Hepatocyte (in vitro differentiated cells): ENCODE results near the gene THSD4. TPM values are rescaled to one million over a fixed set of nuclear protein-coding genes. Genes with fewer than 3 reads are reported as not detected.

Experiments used
- DNase-seq: peaks from one replicate; pipeline ENCODE4 v3.0.0-alpha.2; 2016; ENCODE audit warnings: low spot score
- H2AFZ ChIP-seq: fragments of 200-600 bp; sonication (generic); 2 replicates; pipeline ENCODE4 v1.6.0; 2016; ENCODE audit warnings: antibody characterized with exemption, mild to moderate bottlenecking
- H3K27ac ChIP-seq: fragments of 200-600 bp; sonication (generic); 2 replicates; pipeline ENCODE4 v1.5.1; 2016; ENCODE audit warnings: mild to moderate bottlenecking
- H3K27me3 ChIP-seq: fragments of 200-600 bp; sonication (generic); 2 replicates; pipeline ENCODE4 v1.6.1; 2016
- H3K36me3 ChIP-seq: fragments of 200-600 bp; sonication (generic); replicated peaks from 2 replicates; pipeline ENCODE4 v1.5.1; 2016; ENCODE audit warnings: low read depth; ENCODE audit not compliant: insufficient read depth
- H3K4me1 ChIP-seq: fragments of 200-600 bp; sonication (generic); 2 replicates; pipeline ENCODE4 v1.5.1; 2016; ENCODE audit warnings: mild to moderate bottlenecking, moderate library complexity; ENCODE audit not compliant: insufficient read depth
- H3K4me2 ChIP-seq: fragments of 200-600 bp; sonication (generic); 2 replicates; pipeline ENCODE4 v1.6.0; 2016
- H3K4me3 ChIP-seq: fragments of 200-600 bp; sonication (generic); 2 replicates; pipeline ENCODE4 v1.5.1; 2016; ENCODE audit warnings: mild to moderate bottlenecking
- H3K79me2 ChIP-seq: fragments of 200-600 bp; sonication (generic); 2 replicates; pipeline ENCODE4 v1.6.0; 2017; ENCODE audit warnings: mild to moderate bottlenecking
- H3K9me2 ChIP-seq: fragments of 200-600 bp; sonication (generic); replicated peaks from 2 replicates; pipeline ENCODE4 v1.6.0; 2017; ENCODE audit warnings: mild to moderate bottlenecking; ENCODE audit not compliant: insufficient read depth
- H3K9me3 ChIP-seq: fragments of 200-600 bp; sonication (generic); 2 replicates; pipeline ENCODE4 v1.5.1; 2016; ENCODE audit warnings: low read depth, mild to moderate bottlenecking
- H4K20me1 ChIP-seq: fragments of 200-600 bp; sonication (generic); 2 replicates; pipeline ENCODE4 v1.6.0; 2016; ENCODE audit warnings: mild to moderate bottlenecking; ENCODE audit not compliant: insufficient read depth, poor library complexity, severe bottlenecking
- EZH2 ChIP-seq: fragments of 200-600 bp; sonication (generic); IDR thresholded peaks from 2 replicates; pipeline ENCODE4 v1.6.1; 2016; ENCODE audit warnings: antibody characterized with exemption, mild to moderate bottlenecking, borderline replicate concordance
- EZH2phosphoT487 ChIP-seq: fragments of 200-600 bp; sonication (generic); IDR thresholded peaks from one replicate; pipeline ENCODE4 v1.6.1; 2018; ENCODE audit warnings: antibody characterized with exemption, mild to moderate bottlenecking, low read depth, moderate library complexity; ENCODE audit not compliant: unreplicated experiment, severe bottlenecking
- WGBS: methylation state at CpG from one replicate; pipeline ENCODE4 v1.1.6; 2016; ENCODE audit warnings: low lambda C conversion rate; ENCODE audit errors: missing lambda C conversion rate; 5-methylcytosine and 5-hydroxymethylcytosine counted together
- polyA plus RNA-seq: library from polyadenylated mRNA; unstranded; fragments of >200 nt; fragmentation: Nextera tagmentation; extraction: Ambion mirVana; gene quantifications from 2 replicates; pipeline ENCODE4 v1.2.1, GENCODE V29; 2016
- total RNA-seq: library from RNA; depleted of rRNA; stranded (reverse); fragments of >200 nt; gene quantifications from 2 replicates; pipeline ENCODE4 v1.2.3, GENCODE V29; 2014
- TF ChIP-seq, protein P1 (sequence below): fragments of 200-600 bp; sonication (generic); IDR thresholded peaks from 2 replicates; pipeline ENCODE4 v1.5.1; 2016; ENCODE audit warnings: antibody characterized with exemption, mild to moderate bottlenecking; ENCODE audit not compliant: poor library complexity

Gene THSD4
- total and polyA plus RNA-seq, 2 experiments from 2014 or later: 4.3 to 7.0 TPM

DNA sequence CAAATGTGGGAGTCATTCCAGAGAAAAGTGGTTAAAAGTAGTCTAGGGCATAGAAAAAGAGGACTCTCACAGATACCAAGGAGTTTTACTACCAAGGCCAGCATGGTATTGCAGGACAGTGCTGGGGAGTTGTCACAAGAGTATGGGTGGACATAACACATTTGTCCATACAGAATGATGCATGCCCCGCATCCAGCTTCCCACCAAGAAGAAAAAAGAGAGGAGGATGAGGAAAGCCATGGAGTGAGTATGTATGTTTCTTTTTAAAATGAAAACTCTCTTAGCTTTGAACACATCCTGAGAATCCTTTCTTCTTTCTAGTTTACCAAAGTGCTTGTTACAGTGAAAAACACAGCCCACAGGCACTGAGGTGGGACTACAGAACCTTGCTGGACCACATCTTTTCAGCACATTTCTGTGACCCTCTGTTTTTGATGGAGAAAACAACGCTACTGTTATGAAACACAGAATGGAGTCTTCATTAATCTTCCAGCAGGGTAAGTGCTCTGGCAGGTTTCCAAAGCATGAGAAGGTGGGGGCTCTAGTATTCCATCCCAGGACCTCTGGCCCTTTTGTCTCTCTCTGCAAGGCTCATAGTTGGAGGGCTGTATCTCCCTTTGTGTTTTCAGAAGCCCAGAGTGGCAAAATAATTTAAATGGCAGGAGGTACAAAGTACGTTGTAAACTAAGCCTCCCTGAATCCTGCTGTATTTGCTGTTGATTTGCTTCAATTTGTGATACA, 707.8 kb downstream of the THSD4 start:
- Histone ChIP-seq H3K9me2 (no peaks in the 10 kb centered on the region), H3K4me2 (no peak overlapping the region), H3K4me3 (no peak overlapping the region), H3K36me3 (no peaks in the 10 kb centered on the region), H3K4me1 (no peaks in the 10 kb centered on the region), H3K27me3 (no peaks in the 10 kb centered on the region), H3K27ac (no peak overlapping the region), H3K9me3 (peaks cover 11% of the 10 kb centered on the region), H2AFZ (no peak overlapping the region), H3K79me2 (no peaks in the 10 kb centered on the region), H4K20me1 (no peaks in the 10 kb centered on the region)
- DNase-seq: no peak
- 88% methylated on average over 3 of the region's 3 CpGs for WGBS
- TF ChIP-seq, protein P1, sequence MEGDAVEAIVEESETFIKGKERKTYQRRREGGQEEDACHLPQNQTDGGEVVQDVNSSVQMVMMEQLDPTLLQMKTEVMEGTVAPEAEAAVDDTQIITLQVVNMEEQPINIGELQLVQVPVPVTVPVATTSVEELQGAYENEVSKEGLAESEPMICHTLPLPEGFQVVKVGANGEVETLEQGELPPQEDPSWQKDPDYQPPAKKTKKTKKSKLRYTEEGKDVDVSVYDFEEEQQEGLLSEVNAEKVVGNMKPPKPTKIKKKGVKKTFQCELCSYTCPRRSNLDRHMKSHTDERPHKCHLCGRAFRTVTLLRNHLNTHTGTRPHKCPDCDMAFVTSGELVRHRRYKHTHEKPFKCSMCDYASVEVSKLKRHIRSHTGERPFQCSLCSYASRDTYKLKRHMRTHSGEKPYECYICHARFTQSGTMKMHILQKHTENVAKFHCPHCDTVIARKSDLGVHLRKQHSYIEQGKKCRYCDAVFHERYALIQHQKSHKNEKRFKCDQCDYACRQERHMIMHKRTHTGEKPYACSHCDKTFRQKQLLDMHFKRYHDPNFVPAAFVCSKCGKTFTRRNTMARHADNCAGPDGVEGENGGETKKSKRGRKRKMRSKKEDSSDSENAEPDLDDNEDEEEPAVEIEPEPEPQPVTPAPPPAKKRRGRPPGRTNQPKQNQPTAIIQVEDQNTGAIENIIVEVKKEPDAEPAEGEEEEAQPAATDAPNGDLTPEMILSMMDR: no peak
- TF ChIP-seq EZH2 (no peak), EZH2phosphoT487 (no peak)

GRCh38 chr15:71823801-71824200, 708.5 kb downstream of the THSD4 start:
- Histone ChIP-seq H3K79me2 (no peaks in the 10 kb centered on the region), H3K4me1 (no peaks in the 10 kb centered on the region), H3K9me3 (peaks cover 11% of the 10 kb centered on the region), H4K20me1 (no peaks in the 10 kb centered on the region), H3K4me2 (no peak overlapping the region), H3K27ac (no peak overlapping the region), H3K4me3 (no peak overlapping the region), H3K27me3 (no peaks in the 10 kb centered on the region), H3K36me3 (no peaks in the 10 kb centered on the region), H3K9me2 (no peaks in the 10 kb centered on the region), H2AFZ (no peak overlapping the region)
- TF ChIP-seq EZH2 (no peak), EZH2phosphoT487 (no peak)
- TF ChIP-seq, protein P1: no peak
- 66% methylated on average over 3 of the region's 3 CpGs for WGBS
- no peak for DNase-seq

- Histone ChIP-seq H3K9me2 (no peaks in the 10 kb centered on the region), H3K27ac (no peak overlapping the region), H3K4me1 (no peaks in the 10 kb centered on the region), H4K20me1 (no peaks in the 10 kb centered on the region), H2AFZ (no peak overlapping the region), H3K9me3 (peaks cover 11% of the 10 kb centered on the region), H3K4me3 (no peak overlapping the region), H3K79me2 (no peaks in the 10 kb centered on the region), H3K4me2 (no peak overlapping the region), H3K36me3 (no peaks in the 10 kb centered on the region), H3K27me3 (no peaks in the 10 kb centered on the region)
- 88% methylated on average over 4 of the region's 4 CpGs for WGBS
- DNase-seq: no peak
- TF ChIP-seq EZH2 (no peak), EZH2phosphoT487 (no peak)
- TF ChIP-seq, protein P1: no peak
Observed at GRCh38 chr15:71825021-71825730, 709.9 kb downstream of the THSD4 start.
